Naive thymus-derived CD4-positive, alpha-beta T cell (primary cell): ENCODE data around the gene CTNNAL1. TPM values are rescaled to one million over a fixed set of nuclear protein-coding genes. Genes with fewer than 3 reads are reported as not detected.

Source experiments
- ATAC-seq: fragments of 150-1000 bp; cut with Tn5 transposase; 2 replicates; pipeline ENCODE4 v1.10.0; 2021; ENCODE audit warnings: mild to moderate bottlenecking, moderate library complexity
- CTCF ChIA-PET: fragments of 350-600 bp; sonication (Branson Sonifier 250); formaldehyde crosslinking; loops from one replicate; lab custom pipeline; 2021; ENCODE audit warnings: antibody characterized with exemption; lab: Charles Lee
- POLR2A ChIA-PET: fragments of 350-600 bp; sonication (Branson Sonifier 250); formaldehyde crosslinking; loops from one replicate; lab custom pipeline; 2021; ENCODE audit warnings: antibody characterized with exemption, inconsistent platforms; lab: Charles Lee
- DNase-seq, 9 donors: peaks; one replicate each; pipeline versions ENCODE4 v3.0.0 to v3.0.0-alpha.2; 2020 to 2022; ENCODE audit warnings: mixed read lengths in 1 of 9
- H3K27ac ChIP-seq: one replicate; pipeline ENCODE4 v1.7.0; 2013; ENCODE audit warnings: mild to moderate bottlenecking, low read depth, low read length, moderate library complexity
- H3K27me3 ChIP-seq, 2 donors: one replicate each; pipeline ENCODE4 v1.7.0; 2013; ENCODE audit warnings: low read length in 2 of 2, mild to moderate bottlenecking in 2 of 2, moderate library complexity in 2 of 2; ENCODE audit not compliant: control insufficient read depth in 2 of 2, insufficient read depth in 2 of 2
- H3K36me3 ChIP-seq, 3 experiments: 1 replicate in 2 of 3; 2 replicates in 1 of 3; pipeline ENCODE4 v1.7.0; 2013; ENCODE audit warnings: low read length in 3 of 3, mild to moderate bottlenecking in 3 of 3, moderate library complexity in 1 of 3; ENCODE audit not compliant: insufficient read depth in 3 of 3, control insufficient read depth in 2 of 3
- H3K4me1 ChIP-seq, 2 donors: one replicate each; pipeline ENCODE4 v1.7.0; 2013; ENCODE audit warnings: low read length in 2 of 2, mild to moderate bottlenecking in 2 of 2, moderate library complexity in 1 of 2; ENCODE audit not compliant: control insufficient read depth in 2 of 2, insufficient read depth in 2 of 2
- H3K4me3 ChIP-seq: 2 replicates; pipeline ENCODE4 v1.7.0; 2013; ENCODE audit warnings: mild to moderate bottlenecking, low read length
- H3K9me3 ChIP-seq, 3 experiments: 1 replicate in 2 of 3; 2 replicates in 1 of 3; pipeline ENCODE4 v1.7.0; 2013; ENCODE audit warnings: low read length in 3 of 3; ENCODE audit not compliant: control insufficient read depth in 2 of 3
- H3K27ac Mint-ChIP-seq, 9 donors: one replicate each; pipeline ENCODE4 v1.8.0; 2020 to 2022; ENCODE audit warnings: mixed read lengths in 9 of 9, mild to moderate bottlenecking in 8 of 9, moderate library complexity in 5 of 9, inconsistent platforms in 2 of 9
- H3K27me3 Mint-ChIP-seq, 5 donors: one replicate each; pipeline ENCODE4 v1.8.0; 2021 to 2022; ENCODE audit warnings: mixed read lengths in 5 of 5, mild to moderate bottlenecking in 1 of 5
- H3K36me3 Mint-ChIP-seq, 5 donors: one replicate each; pipeline ENCODE4 v1.8.0; 2020 to 2022; ENCODE audit warnings: mixed read lengths in 5 of 5, mild to moderate bottlenecking in 3 of 5, inconsistent platforms in 1 of 5
- H3K4me1 Mint-ChIP-seq, 7 donors: one replicate each; pipeline ENCODE4 v1.8.0; 2020 to 2022; ENCODE audit warnings: mixed read lengths in 7 of 7, mild to moderate bottlenecking in 3 of 7, inconsistent platforms in 1 of 7
- H3K4me3 Mint-ChIP-seq, 10 donors: one replicate each; pipeline ENCODE4 v1.8.0; 2020 to 2022; ENCODE audit warnings: mild to moderate bottlenecking in 10 of 10, mixed read lengths in 10 of 10, moderate library complexity in 6 of 10, inconsistent platforms in 2 of 10
- H3K9me3 Mint-ChIP-seq, 11 donors: one replicate each; pipeline ENCODE4 v1.8.0; 2020 to 2022; ENCODE audit warnings: mixed read lengths in 11 of 11, mild to moderate bottlenecking in 4 of 11, inconsistent platforms in 1 of 11, moderate library complexity in 1 of 11
- intact Hi-C, 2 donors: fragments of 100-400 bp; cut with micrococcal nuclease; formaldehyde crosslinking; loops; one replicate each; pipeline ENCODE4 v1.15.1; 2023
- polyA plus RNA-seq, 2 donors: library from polyadenylated mRNA; unstranded; fragments of 300-500 nt; fragmentation: Illumina TruSeq; gene quantifications; one replicate each; pipeline ENCODE4 v1.2.3, GENCODE V29; 2021
- total RNA-seq, 6 experiments: library from RNA in 5 of 6; stranded (reverse) in 5 of 6; gene quantifications; 1 replicate in 5 of 6; 2 replicates in 1 of 6; pipeline ENCODE4 v1.2.3 and lab custom pipeline; 2021 to 2026

CTNNAL1 gene
- total and polyA plus RNA-seq, 7 experiments from 2014 or later: 0.77 to 9.9 (median 1.1) TPM

- Mint-ChIP-seq H3K9me3 (no peaks in the 10 kb centered on the region), H3K36me3 (peaks cover 0 to 37% (median 11%) of the 10 kb centered on the region in 5 donors), H3K4me1 (peaks cover 0 to 15% (median 7%) of the 10 kb centered on the region in 7 donors), H3K4me3 (no peak overlapping the region), H3K27ac (peak overlapping the region in 2 of 9 donors; percentile 25 to 31), H3K27me3 (no peaks in the 10 kb centered on the region)
- ChIA-PET CTCF (no interaction called here), POLR2A (interaction anchor here (0.7 to 0.9 kb wide), 2 partner anchors 26 to 71 kb away, joined by 3 read pairs; no protein-coding TSS in a partner anchor)
- intact Hi-C loops: no loop called here
- Histone ChIP-seq H3K9me3 (no peaks in the 10 kb centered on the region), H3K4me1 (no peaks in the 10 kb centered on the region), H3K4me3 (no peak overlapping the region), H3K36me3 (peaks cover 0 to 14% (median 0%) of the 10 kb centered on the region in 3 experiments), H3K27ac (no peak overlapping the region), H3K27me3 (no peaks in the 10 kb centered on the region)
- DNase-seq: no peak
- no peak for ATAC-seq
Observed at GRCh38 chr9:109020581-109021511, 7.5 kb upstream of the CTNNAL1 start.

- no peaks in the 10 kb centered on the region for H3K9me3 Mint-ChIP-seq
- ATAC-seq: no peak
- no peak for DNase-seq
- Histone ChIP-seq H3K36me3 (peaks cover 0 to 10% (median 0%) of the 10 kb centered on the region in 3 experiments), H3K4me1 (no peaks in the 10 kb centered on the region), H3K9me3 (no peaks in the 10 kb centered on the region), H3K4me3 (no peak overlapping the region), H3K27me3 (no peaks in the 10 kb centered on the region), H3K27ac (no peak overlapping the region)
- H3K4me3 Mint-ChIP-seq: no peak overlapping the region
- CTCF ChIA-PET: interaction anchor here (0.7 kb wide), 1 partner anchor 1580 kb away, joined by 4 read pairs; no protein-coding TSS in a partner anchor
- no peaks in the 10 kb centered on the region for H3K27me3 Mint-ChIP-seq
- peaks cover 0 to 31% (median 11%) of the 10 kb centered on the region in 5 donors for H3K36me3 Mint-ChIP-seq
- peak overlapping the region in 1 of 9 donors; percentile 62 for H3K27ac Mint-ChIP-seq
- peaks cover 0 to 15% (median 7%) of the 10 kb centered on the region in 7 donors for H3K4me1 Mint-ChIP-seq
- intact Hi-C loops: no loop called here
- POLR2A ChIA-PET: interaction anchor here (0.6 to 0.7 kb wide), 2 partner anchors 70 to 1091 kb away, joined by 3 to 7 read pairs; no protein-coding TSS in a partner anchor
Observed at GRCh38 chr9:109020113-109020512, 6.8 kb upstream of the CTNNAL1 start.

- ChIA-PET POLR2A (interaction anchor here (0.6 kb wide), 2 partner anchors 83 to 1092 kb away, joined by 3 to 7 read pairs; no protein-coding TSS in a partner anchor), CTCF (interaction anchor here (0.7 kb wide), 1 partner anchor 1580 kb away, joined by 4 read pairs; no protein-coding TSS in a partner anchor)
- Histone ChIP-seq H3K4me1 (no peaks in the 10 kb centered on the region), H3K27ac (no peak overlapping the region), H3K27me3 (no peaks in the 10 kb centered on the region), H3K9me3 (no peaks in the 10 kb centered on the region), H3K36me3 (peaks cover 0 to 10% (median 0%) of the 10 kb centered on the region in 3 experiments), H3K4me3 (no peak overlapping the region)
- H3K27me3 Mint-ChIP-seq: no peaks in the 10 kb centered on the region
- no peak overlapping the region for H3K4me3 Mint-ChIP-seq
- ATAC-seq: no peak
- peaks cover 0 to 29% (median 11%) of the 10 kb centered on the region in 5 donors for H3K36me3 Mint-ChIP-seq
- DNase-seq: no peak
- intact Hi-C loops: loop anchor here (10.0 kb wide), 3 partner anchors 395 to 1235 kb away; partner anchors contain the start of gene TXN (in 1 of the 2)
- H3K27ac Mint-ChIP-seq: peak overlapping the region in 1 of 9 donors; percentile 2
- peaks cover 0 to 1% (median 0%) of the 10 kb centered on the region in 11 donors for H3K9me3 Mint-ChIP-seq
- peaks cover 0 to 15% (median 5%) of the 10 kb centered on the region in 7 donors for H3K4me1 Mint-ChIP-seq
Observed at GRCh38 chr9:109019420-109019819, 6.1 kb upstream of the CTNNAL1 start.

GRCh38 chr9:109017493-109017892, 4.2 kb upstream of the CTNNAL1 start:
- Histone ChIP-seq H3K36me3 (peaks cover 0 to 7% (median 0%) of the 10 kb centered on the region in 3 experiments), H3K4me3 (no peak overlapping the region), H3K9me3 (no peaks in the 10 kb centered on the region), H3K4me1 (peaks cover 0 to 6% of the 10 kb centered on the region in 2 donors), H3K27ac (no peak overlapping the region), H3K27me3 (no peaks in the 10 kb centered on the region)
- Mint-ChIP-seq H3K4me1 (peaks cover 7 to 19% (median 8%) of the 10 kb centered on the region in 7 donors), H3K9me3 (peaks cover 0 to 3% (median 0%) of the 10 kb centered on the region in 11 donors), H3K36me3 (peaks cover 0 to 23% (median 9%) of the 10 kb centered on the region in 5 donors), H3K4me3 (no peak overlapping the region), H3K27ac (peak overlapping the region in 5 of 9 donors; percentile 30 to 81 (median 48)), H3K27me3 (no peaks in the 10 kb centered on the region)
- POLR2A ChIA-PET: no interaction called here
- intact Hi-C loops: loop anchor here (10.0 kb wide), 3 partner anchors 397 to 1237 kb away; partner anchors contain the start of gene TXN (in 1 of the 2)
- CTCF ChIA-PET: no interaction called here
- no peak for ATAC-seq
- no peak for DNase-seq

- H3K36me3 Mint-ChIP-seq: peaks cover 0 to 23% (median 9%) of the 10 kb centered on the region in 5 donors
- intact Hi-C loops: loop anchor here (10.0 kb wide), 3 partner anchors 398 to 1238 kb away; partner anchors contain the start of gene TXN (in 1 of the 2)
- no peak for DNase-seq
- ChIA-PET CTCF (no interaction called here), POLR2A (interaction anchor here (0.6 kb wide), 1 partner anchor 61 kb away, joined by 3 read pairs; no protein-coding TSS in a partner anchor)
- H3K4me1 ChIP-seq: peaks cover 1 to 10% of the 10 kb centered on the region in 2 donors
- H3K27me3 Mint-ChIP-seq: peaks cover 0 to 4% (median 0%) of the 10 kb centered on the region in 5 donors
- no peak overlapping the region for H3K27ac ChIP-seq
- no peaks in the 10 kb centered on the region for H3K9me3 ChIP-seq
- H3K27ac Mint-ChIP-seq: peak overlapping the region in 3 of 9 donors; percentile 31 to 48 (median 32)
- H3K4me1 Mint-ChIP-seq: peaks cover 12 to 20% (median 13%) of the 10 kb centered on the region in 7 donors
- H3K36me3 ChIP-seq: peaks cover 0 to 7% (median 0%) of the 10 kb centered on the region in 3 experiments
- no peak overlapping the region for H3K4me3 Mint-ChIP-seq
- no peaks in the 10 kb centered on the region for H3K27me3 ChIP-seq
- H3K9me3 Mint-ChIP-seq: peaks cover 0 to 3% (median 0%) of the 10 kb centered on the region in 11 donors
- no peak for ATAC-seq
- no peak overlapping the region for H3K4me3 ChIP-seq
Observed at GRCh38 chr9:109017061-109017460, 3.8 kb upstream of the CTNNAL1 start.

GRCh38 chr9:109016132-109016531, 2.8 kb upstream of the CTNNAL1 start:
- H3K4me1 Mint-ChIP-seq: peaks cover 17 to 30% (median 21%) of the 10 kb centered on the region in 7 donors
- POLR2A ChIA-PET: no interaction called here
- no peak overlapping the region for H3K27ac ChIP-seq
- H3K36me3 ChIP-seq: peaks cover 0 to 7% (median 0%) of the 10 kb centered on the region in 3 experiments
- CTCF ChIA-PET: no interaction called here
- no peak for DNase-seq
- no peak overlapping the region for H3K4me3 Mint-ChIP-seq
- no peaks in the 10 kb centered on the region for H3K9me3 ChIP-seq
- peaks cover 0 to 3% (median 0%) of the 10 kb centered on the region in 11 donors for H3K9me3 Mint-ChIP-seq
- no peaks in the 10 kb centered on the region for H3K27me3 ChIP-seq
- H3K4me3 ChIP-seq: no peak overlapping the region
- H3K36me3 Mint-ChIP-seq: peaks cover 0 to 23% (median 9%) of the 10 kb centered on the region in 5 donors
- H3K27me3 Mint-ChIP-seq: peaks cover 0 to 12% (median 0%) of the 10 kb centered on the region in 5 donors
- no peak for ATAC-seq
- intact Hi-C loops: loop anchor here (10.0 kb wide), 3 partner anchors 399 to 1239 kb away; partner anchors contain the start of gene TXN (in 1 of the 2)
- H3K4me1 ChIP-seq: peaks cover 6 to 13% of the 10 kb centered on the region in 2 donors
- H3K27ac Mint-ChIP-seq: peak overlapping the region in 5 of 9 donors; percentile 8 to 69 (median 32)
